HL-60/S4 treated with phorbol 12-myristate 13-acetate at 8.2 ng/mL for 4 days and 3 days (cell line): ENCODE results near the gene NR3C2.
"Not testable (repeated sequence)": the region's sequence is repeated elsewhere in the genome, so short reads cannot be mapped to it uniquely, and the experiment has no call there.

Source experiments
- in situ Hi-C: fragments of 300-500 bp; cut with MboI; formaldehyde crosslinking; loops from 2 replicates; pipeline ENCODE4 v1.15.0; 2022; ENCODE audit warnings: low sequenced_read_pairs

The NR3C2 gene

DNA sequence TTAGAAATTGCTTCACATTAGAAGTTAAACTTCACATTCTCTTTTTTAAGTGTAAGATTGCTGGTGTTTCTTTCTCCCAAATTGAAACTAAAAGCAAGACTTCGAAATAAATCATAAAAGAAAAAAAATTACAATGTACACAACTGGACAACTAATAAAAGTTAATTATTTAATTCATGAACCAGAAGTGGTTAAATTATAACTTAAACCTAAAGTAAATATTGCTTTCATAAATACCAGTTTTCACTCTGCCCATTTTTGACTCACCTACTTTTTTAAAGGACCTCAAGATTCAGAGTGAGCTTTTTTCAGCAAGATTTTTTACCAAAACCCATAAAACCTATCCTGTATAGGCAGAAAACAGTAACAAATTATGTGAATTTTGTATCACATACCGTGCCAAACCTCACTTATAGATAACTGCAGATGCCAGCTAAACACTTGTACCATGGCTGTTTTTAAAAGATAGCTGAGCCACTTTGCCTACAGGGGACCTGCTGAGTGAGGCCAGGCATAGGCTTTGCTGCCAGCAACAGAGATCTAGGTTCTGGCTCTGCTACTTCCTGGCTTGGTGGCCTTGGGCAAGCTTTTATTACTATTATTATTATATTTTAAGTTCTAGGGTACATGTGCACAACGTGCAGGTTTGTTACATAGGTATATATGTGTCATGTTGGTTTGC lies 259.8 kb downstream of the NR3C2 start:
- in situ Hi-C loops = no loop called here

DNA sequence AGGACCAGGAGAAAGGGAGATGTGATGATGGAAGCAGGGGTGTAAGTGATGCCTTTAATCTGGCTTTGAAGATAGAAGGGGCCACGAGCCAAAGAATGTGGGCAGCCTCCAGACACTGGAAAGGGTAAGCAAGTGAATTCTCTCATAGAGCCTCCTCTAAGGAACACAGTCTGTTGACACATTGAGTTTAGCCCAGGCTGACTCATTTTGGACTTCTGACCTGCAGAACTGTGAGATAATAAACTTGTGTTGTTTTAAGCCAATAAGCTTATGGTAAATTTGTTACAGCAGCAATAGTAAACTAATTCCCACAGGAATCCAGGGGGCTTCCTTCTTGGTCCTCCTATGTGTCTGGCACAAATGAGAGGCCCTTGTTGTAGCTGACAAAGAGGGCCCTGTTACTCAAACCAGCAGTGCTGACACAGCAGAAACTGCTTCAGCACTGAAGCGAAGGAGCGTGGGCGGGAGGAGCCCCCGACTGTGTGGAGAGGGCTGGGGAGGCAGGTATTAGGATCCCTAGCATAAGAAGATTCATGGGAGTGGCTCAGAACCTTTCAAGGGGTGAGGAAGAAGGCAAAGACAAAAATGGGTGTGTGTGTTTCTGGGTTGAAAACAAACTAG lies 268.7 kb downstream of the NR3C2 start:
- in situ Hi-C loops = no loop called here

GRCh38 chr4:148171596-148171995 lies 270.6 kb downstream of the NR3C2 start:
- in situ Hi-C loops = no loop called here

GRCh38 chr4:148170408-148171365 lies 271.5 kb downstream of the NR3C2 start:
- in situ Hi-C loops = no loop called here

GRCh38 chr4:148166132-148166591 lies 276.1 kb downstream of the NR3C2 start:
- in situ Hi-C loops = no loop called here

DNA sequence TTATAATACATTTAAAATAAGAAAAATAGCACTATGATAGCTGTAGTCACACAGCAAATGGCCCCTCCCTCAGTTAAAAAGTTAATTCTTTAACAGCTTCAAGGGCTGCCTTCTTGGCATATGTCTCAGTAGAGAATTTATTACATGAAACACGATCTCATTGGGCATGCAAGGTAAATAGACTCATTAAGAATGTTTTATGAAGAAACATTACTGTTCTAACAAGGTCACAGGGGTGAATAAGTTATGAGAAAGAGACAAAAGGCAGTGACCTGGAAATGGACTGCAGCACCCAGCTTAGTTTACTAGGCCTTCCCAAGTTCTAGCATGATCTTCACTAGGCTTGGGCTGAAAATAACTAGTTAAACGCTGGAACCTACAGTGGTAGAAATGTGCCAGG lies 277.7 kb downstream of the NR3C2 start:
- in situ Hi-C loops = no loop called here

DNA sequence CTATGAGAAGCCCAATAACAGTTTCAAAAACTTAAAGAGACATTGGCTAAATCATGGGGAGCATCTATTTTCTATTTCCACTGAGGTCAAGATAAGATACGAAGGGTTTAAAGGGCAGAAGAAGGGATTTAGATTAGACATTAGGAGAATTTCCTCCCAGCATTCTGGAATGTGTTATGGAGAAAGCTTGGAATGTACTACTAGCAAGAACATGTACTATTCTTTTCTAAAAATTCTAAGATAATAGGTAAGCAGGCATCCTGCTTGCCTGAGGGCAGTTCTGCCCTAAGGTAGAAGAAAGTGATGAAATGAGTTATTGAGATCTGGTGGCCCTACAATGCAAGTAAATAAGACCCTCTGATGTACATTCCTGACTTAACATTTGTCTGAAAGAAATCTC lies 279.2 kb downstream of the NR3C2 start:
- in situ Hi-C loops = no loop called here

GRCh38 chr4:148162519-148162918 lies 279.7 kb downstream of the NR3C2 start:
- in situ Hi-C loops = no loop called here

DNA sequence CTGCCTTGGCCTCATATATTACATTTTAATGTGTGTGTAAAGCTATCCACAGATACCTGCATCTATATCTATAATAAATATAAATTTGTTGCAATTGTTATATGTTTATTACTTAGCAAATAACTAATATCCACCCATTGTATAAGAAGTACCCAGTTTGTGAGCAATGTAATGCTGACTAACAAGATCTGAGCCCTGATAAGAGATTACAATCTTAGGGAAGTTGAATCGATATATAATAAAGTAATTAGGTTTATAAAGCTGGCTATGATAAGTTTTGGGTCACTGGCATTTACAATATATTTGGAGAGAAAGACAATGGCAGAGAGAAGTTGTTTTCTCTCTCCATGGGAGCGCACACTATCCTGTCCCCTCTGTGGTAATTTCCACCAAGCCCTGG lies 280.6 kb downstream of the NR3C2 start:
- in situ Hi-C loops = no loop called here

DNA sequence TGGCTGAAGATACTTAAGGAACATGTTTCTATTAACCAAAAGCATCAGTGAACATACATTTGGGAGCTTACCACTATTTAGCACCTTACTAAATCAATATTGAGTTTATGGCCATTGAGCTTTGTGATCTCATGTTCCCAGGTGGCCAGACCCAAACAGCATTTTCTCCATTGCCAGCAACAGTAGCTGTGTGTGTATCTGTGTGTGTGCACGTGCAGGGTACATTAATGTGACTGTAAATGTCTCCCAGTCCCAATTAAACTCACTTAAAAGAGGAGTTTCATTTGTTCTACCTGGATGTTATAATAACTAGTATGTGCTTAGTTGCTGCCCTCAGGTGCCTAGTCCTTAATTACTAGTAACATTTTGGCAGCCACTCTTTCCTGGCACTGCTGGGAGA lies 282.4 kb downstream of the NR3C2 start:
- in situ Hi-C loops = no loop called here

GRCh38 chr4:148154769-148155168 lies 287.4 kb downstream of the NR3C2 start:
- in situ Hi-C loops = no loop called here

DNA sequence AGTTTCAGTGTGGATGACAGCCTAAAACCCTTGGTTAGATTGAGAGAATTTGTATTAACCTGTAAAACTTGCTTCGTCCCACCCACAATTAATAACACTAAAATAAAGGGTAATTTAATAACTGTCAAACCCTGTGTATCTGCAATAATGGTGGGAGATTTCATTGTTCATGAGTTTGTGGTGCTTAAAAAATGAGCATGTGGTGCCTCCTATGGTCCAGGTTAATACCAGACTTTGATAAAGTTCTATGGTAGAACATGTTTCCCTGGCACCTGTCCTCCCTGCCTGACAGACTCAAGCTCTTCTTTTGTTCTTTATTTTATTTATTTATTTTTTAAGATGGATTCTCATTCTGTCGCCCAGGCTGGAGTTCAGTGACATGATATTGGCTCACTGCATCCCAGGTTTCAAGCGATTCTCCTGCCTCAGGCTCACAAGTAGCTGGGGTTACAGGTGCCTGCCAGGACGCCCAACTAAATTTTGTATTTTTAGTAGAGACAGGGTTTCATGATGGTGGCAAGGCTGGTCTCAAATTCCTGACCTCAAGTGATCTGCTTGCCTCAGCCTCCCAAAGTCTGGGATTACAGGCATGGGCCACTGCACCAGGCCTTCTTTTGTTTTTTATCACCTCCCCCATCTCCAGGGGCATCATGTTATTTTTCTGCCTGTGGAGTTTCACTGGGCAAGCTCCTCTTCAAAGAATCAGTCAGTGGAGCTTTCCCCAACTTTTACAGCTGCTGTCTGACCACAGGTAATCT lies 289.2 kb downstream of the NR3C2 start:
- in situ Hi-C loops = no loop called here

DNA sequence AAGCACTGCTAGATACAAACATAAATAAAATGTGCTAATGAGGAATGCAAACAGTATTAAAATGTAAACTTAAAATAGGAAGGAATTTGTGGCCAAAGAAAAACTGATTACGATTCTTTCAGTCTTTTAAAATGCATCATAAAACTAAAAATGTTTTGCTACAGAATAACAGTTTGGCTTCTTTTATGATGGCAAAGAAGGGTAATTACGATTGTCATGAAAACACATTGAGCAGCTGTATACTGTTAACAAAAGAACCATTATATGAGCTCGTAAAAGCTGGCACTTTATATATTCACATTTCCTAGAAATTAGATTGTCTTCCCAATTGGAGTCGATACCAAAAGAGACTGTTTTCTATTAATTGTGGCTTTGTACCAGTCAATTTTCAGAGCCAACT lies 290.4 kb downstream of the NR3C2 start:
- in situ Hi-C loops = no loop called here

- in situ Hi-C loops = no loop called here
Observed at GRCh38 chr4:148145475-148145874, 296.7 kb downstream of the NR3C2 start.

- in situ Hi-C loops = no loop called here
Observed at GRCh38 chr4:148143174-148143573, 299.0 kb downstream of the NR3C2 start.

DNA sequence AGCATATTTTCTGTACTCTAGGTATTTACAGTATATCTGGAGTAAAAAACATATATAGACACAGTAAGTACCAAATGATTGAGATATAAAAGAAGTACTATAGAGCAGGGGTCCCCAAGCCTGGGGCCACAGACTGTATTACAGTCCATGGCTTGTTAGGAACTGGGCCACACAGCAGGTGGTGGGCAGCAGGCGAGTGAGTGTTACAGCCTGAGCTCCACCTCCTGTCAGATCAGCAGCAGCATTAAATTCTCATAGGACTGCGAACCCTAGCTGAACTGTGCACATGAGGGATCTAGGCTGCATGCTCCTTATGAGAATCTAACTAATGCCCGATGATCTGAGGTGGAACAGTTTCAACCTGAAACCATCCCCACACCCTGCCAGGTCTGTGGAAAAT lies 300.7 kb downstream of the NR3C2 start:
- in situ Hi-C loops = no loop called here

- in situ Hi-C loops = no loop called here
Observed at GRCh38 chr4:148126825-148127224, 315.4 kb downstream of the NR3C2 start.

- in situ Hi-C loops = no loop called here
Observed at GRCh38 chr4:148124512-148124911, 317.7 kb downstream of the NR3C2 start.

DNA sequence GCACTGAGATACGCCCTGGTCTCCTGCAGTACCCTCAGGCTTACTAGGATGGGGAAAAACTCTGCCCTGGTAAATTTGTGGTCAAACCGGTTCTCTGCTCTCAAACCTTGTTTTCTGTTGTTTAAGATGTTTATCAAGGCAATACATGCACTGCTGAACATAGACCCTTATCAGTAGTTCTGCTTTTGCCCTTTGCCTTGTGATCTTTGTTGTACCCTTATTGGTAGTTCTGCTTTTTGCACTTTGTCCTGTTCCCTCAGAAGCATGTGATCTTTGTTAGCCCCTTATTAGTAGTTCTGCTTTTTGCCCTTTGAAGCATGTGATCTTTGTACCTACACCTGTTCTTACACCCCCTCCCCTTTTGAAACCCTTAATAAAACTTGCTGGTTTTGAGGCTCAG lies 319.1 kb downstream of the NR3C2 start:
- in situ Hi-C loops = not testable (repeated sequence)

- in situ Hi-C loops = no loop called here
Observed at GRCh38 chr4:148120216-148120615, 322.0 kb downstream of the NR3C2 start.

- in situ Hi-C loops = no loop called here
Observed at GRCh38 chr4:148118633-148119032, 323.6 kb downstream of the NR3C2 start.
